Karpas-422 (cell line): ENCODE results near the gene DUSP15. TPM values are rescaled to one million over a fixed set of nuclear protein-coding genes. Genes with fewer than 3 reads are reported as not detected.

ENCODE experiments used
- DNase-seq: peaks from one replicate; pipeline ENCODE4 v3.0.0-alpha.2; 2015
- H2AFZ ChIP-seq: fragments of 200-600 bp; sonication (generic); 2 replicates; pipeline ENCODE4 v1.6.1; 2014; ENCODE audit warnings: antibody characterized with exemption, low read length, mixed read lengths
- H3K27ac ChIP-seq: fragments of 200-600 bp; sonication (generic); 2 replicates; pipeline ENCODE4 v1.5.1; 2014; ENCODE audit warnings: mild to moderate bottlenecking, low read length, moderate library complexity
- H3K27me3 ChIP-seq: fragments of 200-600 bp; sonication (generic); 2 replicates; pipeline ENCODE4 v1.6.1; 2014; ENCODE audit warnings: low read length, mixed read lengths
- H3K36me3 ChIP-seq: fragments of 200-600 bp; sonication (generic); 2 replicates; pipeline ENCODE4 v1.6.1; 2014; ENCODE audit warnings: low read length, mixed read lengths; ENCODE audit not compliant: insufficient read depth
- H3K4me1 ChIP-seq: fragments of 200-600 bp; sonication (generic); 2 replicates; pipeline ENCODE4 v1.6.1; 2014; ENCODE audit warnings: mild to moderate bottlenecking, low read length, mixed read lengths
- H3K4me2 ChIP-seq: fragments of 200-600 bp; sonication (generic); 2 replicates; pipeline ENCODE4 v1.6.1; 2014; ENCODE audit warnings: low read length, low read depth, mild to moderate bottlenecking; ENCODE audit not compliant: poor library complexity, severe bottlenecking
- H3K4me3 ChIP-seq: fragments of 200-600 bp; sonication (generic); 2 replicates; pipeline ENCODE4 v1.5.1; 2014; ENCODE audit warnings: mild to moderate bottlenecking, antibody characterized with exemption, low read length, mixed read lengths
- H3K79me2 ChIP-seq: fragments of 200-600 bp; sonication (generic); 2 replicates; pipeline ENCODE4 v1.6.1; 2014; ENCODE audit warnings: mild to moderate bottlenecking, low read length, mixed read lengths
- H3K9ac ChIP-seq: fragments of 200-600 bp; sonication (generic); 2 replicates; pipeline ENCODE4 v1.6.0; 2014; ENCODE audit warnings: low read length
- H3K9me2 ChIP-seq: fragments of 200-600 bp; sonication (generic), shearing (Covaris generic); replicated peaks from 2 replicates; pipeline ENCODE4 v1.6.0; 2014; ENCODE audit warnings: mild to moderate bottlenecking, low read length, moderate library complexity; ENCODE audit not compliant: insufficient read depth
- H3K9me3 ChIP-seq: fragments of 300-700, 200-600 bp; sonication (generic); 2 replicates; pipeline ENCODE4 v1.6.1; 2014; ENCODE audit warnings: low read length, mixed read lengths
- H4K20me1 ChIP-seq: fragments of 200-600 bp; sonication (generic); 2 replicates; pipeline ENCODE4 v1.6.1; 2014; ENCODE audit warnings: mild to moderate bottlenecking, antibody characterized with exemption, low read length, low read depth; ENCODE audit not compliant: insufficient read depth
- total RNA-seq: library from RNA; depleted of rRNA; stranded (reverse); fragments of >200 nt; shearing (Covaris generic); gene quantifications from 2 replicates; pipeline ENCODE4 v1.2.3, GENCODE V29; 2014; ENCODE audit warnings: low replicate concordance

The DUSP15 gene
- total RNA-seq, 1 experiment from 2014 or later, result not detected

GRCh38 chr20:31822421-31823330 is 47.7 kb downstream of the DUSP15 start:
- Histone ChIP-seq H3K4me2 (peak overlapping the region; percentile 10), H2AFZ (no peak overlapping the region)
- DNase-seq, result peak; percentile 84

GRCh38 chr20:31821427-31821826 is 48.9 kb downstream of the DUSP15 start:
- Histone ChIP-seq H3K36me3 (no peaks in the 10 kb centered on the region), H3K27me3 (no peaks in the 10 kb centered on the region), H3K9ac (no peak overlapping the region), H3K4me3 (no peak overlapping the region), H3K4me1 (peaks cover 5% of the 10 kb centered on the region; the same call in 1 of the 2 replicates), H4K20me1 (no peaks in the 10 kb centered on the region), H3K79me2 (no peaks in the 10 kb centered on the region), H2AFZ (no peak overlapping the region), H3K9me2 (no peaks in the 10 kb centered on the region), H3K9me3 (no peaks in the 10 kb centered on the region), H3K4me2 (no peak overlapping the region), H3K27ac (no peak overlapping the region)
- no peak for DNase-seq

More at GRCh38 chr20:31822421-31823330, 47.7 kb downstream of the DUSP15 start:
- Histone ChIP-seq H3K9me2 (no peaks in the 10 kb centered on the region), H3K4me1 (peaks cover 5% of the 10 kb centered on the region; the same call in 1 of the 2 replicates), H4K20me1 (no peaks in the 10 kb centered on the region), H3K27me3 (no peaks in the 10 kb centered on the region), H3K4me3 (no peak overlapping the region), H3K79me2 (no peaks in the 10 kb centered on the region), H3K9ac (no peak overlapping the region), H3K27ac (no peak overlapping the region), H3K36me3 (no peaks in the 10 kb centered on the region), H3K9me3 (no peaks in the 10 kb centered on the region)

GRCh38 chr20:31820228-31820627 is 50.1 kb downstream of the DUSP15 start:
- Histone ChIP-seq H3K4me3 (no peak overlapping the region), H3K27ac (no peak overlapping the region), H3K9me3 (no peaks in the 10 kb centered on the region), H3K4me1 (peaks cover 5% of the 10 kb centered on the region; the same call in 1 of the 2 replicates), H3K4me2 (no peak overlapping the region), H4K20me1 (no peaks in the 10 kb centered on the region), H3K9me2 (no peaks in the 10 kb centered on the region), H3K27me3 (no peaks in the 10 kb centered on the region), H3K79me2 (no peaks in the 10 kb centered on the region), H3K9ac (no peak overlapping the region), H3K36me3 (no peaks in the 10 kb centered on the region), H2AFZ (no peak overlapping the region)
- no peak for DNase-seq

- no peak within 1 kb of the TSS for H2AFZ ChIP-seq
- H3K9ac ChIP-seq, result no peak within 1 kb of the TSS
- H3K36me3 ChIP-seq, result no peaks in the 10 kb centered on the region
- peaks cover 5% of the 10 kb centered on the region; the same call in 1 of the 2 replicates for H3K4me1 ChIP-seq
- no peaks in the 10 kb centered on the region for H4K20me1 ChIP-seq
- H3K27me3 ChIP-seq, result no peaks in the 10 kb centered on the region
- H3K9me2 ChIP-seq, result no peaks in the 10 kb centered on the region
- H3K9me3 ChIP-seq, result no peaks in the 10 kb centered on the region
- no peaks in the 10 kb centered on the region for H3K79me2 ChIP-seq
- no peak within 1 kb of the TSS for H3K27ac ChIP-seq
- H3K4me2 ChIP-seq, result no peak within 1 kb of the TSS
- no peak for DNase-seq
- H3K4me3 ChIP-seq, result no peak within 1 kb of the TSS
These were observed 51.1 kb downstream of the DUSP15 start, which contains the start of gene MYLK2 for GRCh38 chr20:31819083-31819784. MYLK2 (plus strand) TSS chr20:31819356; CDS start chr20:31819581, 225 bp downstream.

DNA sequence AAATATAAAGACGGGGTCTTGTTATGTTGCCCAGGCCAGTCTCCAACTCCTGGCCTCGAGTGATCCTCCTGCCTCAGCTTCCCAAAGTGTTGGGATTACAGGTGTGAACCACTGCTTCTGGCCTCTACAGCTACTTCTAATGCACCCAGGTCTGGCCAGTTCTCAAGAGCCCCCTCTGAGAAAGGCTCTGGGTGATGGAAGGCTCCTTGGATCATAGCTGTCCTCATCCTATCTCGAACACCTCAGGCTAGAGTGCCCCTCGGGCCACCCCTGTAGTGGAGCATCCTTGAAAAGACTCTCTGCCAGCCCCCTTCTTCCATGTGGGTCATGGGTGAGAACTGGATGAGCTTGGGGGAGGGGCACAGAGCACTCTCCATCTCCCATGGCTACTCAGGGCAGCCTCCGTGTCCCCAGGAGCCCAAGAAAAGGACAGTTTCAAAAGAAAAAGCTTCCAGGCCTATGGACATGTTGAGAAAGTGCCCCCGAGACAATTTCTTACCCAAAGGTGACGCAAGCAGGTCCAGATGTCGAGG is 51.9 kb downstream of the DUSP15 start:
- Histone ChIP-seq H3K4me2 (no peak overlapping the region), H4K20me1 (no peaks in the 10 kb centered on the region), H3K9me2 (no peaks in the 10 kb centered on the region), H3K79me2 (no peaks in the 10 kb centered on the region), H3K9ac (no peak overlapping the region), H2AFZ (no peak overlapping the region), H3K4me1 (peaks cover 5% of the 10 kb centered on the region; the same call in 1 of the 2 replicates), H3K27me3 (no peaks in the 10 kb centered on the region), H3K4me3 (no peak overlapping the region), H3K36me3 (no peaks in the 10 kb centered on the region), H3K27ac (no peak overlapping the region), H3K9me3 (no peaks in the 10 kb centered on the region)
- DNase-seq, result no peak

- Histone ChIP-seq H3K4me3 (no peak overlapping the region), H3K27me3 (no peaks in the 10 kb centered on the region), H3K9ac (no peak overlapping the region), H2AFZ (no peak overlapping the region), H3K4me1 (peaks cover 2% of the 10 kb centered on the region; the same call in 1 of the 2 replicates), H4K20me1 (no peaks in the 10 kb centered on the region), H3K27ac (no peak overlapping the region), H3K79me2 (no peaks in the 10 kb centered on the region), H3K9me3 (no peaks in the 10 kb centered on the region), H3K36me3 (no peaks in the 10 kb centered on the region), H3K4me2 (no peak overlapping the region), H3K9me2 (no peaks in the 10 kb centered on the region)
- DNase-seq, result no peak
These were observed 52.9 kb downstream of the DUSP15 start for GRCh38 chr20:31817461-31817860.

GRCh38 chr20:31816221-31816620 is 54.1 kb downstream of the DUSP15 start:
- no peaks in the 10 kb centered on the region for H3K9me2 ChIP-seq
- no peak overlapping the region for H3K27ac ChIP-seq
- DNase-seq, result no peak
- H3K27me3 ChIP-seq, result no peaks in the 10 kb centered on the region
- no peak overlapping the region for H3K4me3 ChIP-seq
- H3K9me3 ChIP-seq, result no peaks in the 10 kb centered on the region
- no peak overlapping the region for H3K4me2 ChIP-seq
- H4K20me1 ChIP-seq, result no peaks in the 10 kb centered on the region
- H3K9ac ChIP-seq, result no peak overlapping the region
- H3K36me3 ChIP-seq, result no peaks in the 10 kb centered on the region
- no peak overlapping the region for H2AFZ ChIP-seq
- H3K79me2 ChIP-seq, result no peaks in the 10 kb centered on the region
- peaks cover 2% of the 10 kb centered on the region; the same call in 1 of the 2 replicates for H3K4me1 ChIP-seq
